Sigmoid colon (tissue), 4 donors: ENCODE measurements around the gene B3GLCT.

Source experiments
- POLR2AphosphoS5 ChIP-seq, 4 donors: sonication (generic); formaldehyde crosslinking; IDR thresholded peaks; one replicate each; pipeline ENCODE4 v1.6.1; 2017; ENCODE audit warnings: antibody characterized with exemption in 4 of 4
- TF ChIP-seq, protein P1 (sequence below), 4 experiments: fragments of 450-650 bp in 3 of 4; fragments of 200-600 bp in 1 of 4; IDR thresholded peaks; one replicate each; pipeline ENCODE4 v1.5.1; 2016 to 2019; ENCODE audit warnings: antibody characterized with exemption in 4 of 4, mild to moderate bottlenecking in 3 of 4, moderate library complexity in 2 of 4

DNA sequence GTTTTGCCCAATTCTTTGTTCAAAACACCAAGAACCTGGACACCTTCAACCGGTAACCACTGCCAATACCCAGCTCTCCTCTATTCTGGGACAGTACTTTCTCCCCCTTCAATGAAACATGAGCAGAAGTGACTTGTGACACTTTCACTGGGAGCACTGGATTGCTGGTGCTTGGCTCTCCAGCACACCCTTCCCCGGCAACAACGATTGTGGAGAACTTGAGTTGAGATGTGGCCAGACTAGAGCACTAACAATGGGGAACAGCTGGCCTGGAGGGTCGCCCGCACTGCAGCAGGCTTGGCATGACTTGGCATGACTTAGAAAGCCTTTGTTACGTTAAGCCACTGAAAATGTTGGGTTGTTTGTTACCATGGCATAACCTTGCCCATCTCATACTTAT lies 7.5 kb upstream of the B3GLCT start:
- TF ChIP-seq, protein P1, sequence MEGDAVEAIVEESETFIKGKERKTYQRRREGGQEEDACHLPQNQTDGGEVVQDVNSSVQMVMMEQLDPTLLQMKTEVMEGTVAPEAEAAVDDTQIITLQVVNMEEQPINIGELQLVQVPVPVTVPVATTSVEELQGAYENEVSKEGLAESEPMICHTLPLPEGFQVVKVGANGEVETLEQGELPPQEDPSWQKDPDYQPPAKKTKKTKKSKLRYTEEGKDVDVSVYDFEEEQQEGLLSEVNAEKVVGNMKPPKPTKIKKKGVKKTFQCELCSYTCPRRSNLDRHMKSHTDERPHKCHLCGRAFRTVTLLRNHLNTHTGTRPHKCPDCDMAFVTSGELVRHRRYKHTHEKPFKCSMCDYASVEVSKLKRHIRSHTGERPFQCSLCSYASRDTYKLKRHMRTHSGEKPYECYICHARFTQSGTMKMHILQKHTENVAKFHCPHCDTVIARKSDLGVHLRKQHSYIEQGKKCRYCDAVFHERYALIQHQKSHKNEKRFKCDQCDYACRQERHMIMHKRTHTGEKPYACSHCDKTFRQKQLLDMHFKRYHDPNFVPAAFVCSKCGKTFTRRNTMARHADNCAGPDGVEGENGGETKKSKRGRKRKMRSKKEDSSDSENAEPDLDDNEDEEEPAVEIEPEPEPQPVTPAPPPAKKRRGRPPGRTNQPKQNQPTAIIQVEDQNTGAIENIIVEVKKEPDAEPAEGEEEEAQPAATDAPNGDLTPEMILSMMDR (IDR thresholded peaks at IDR 0.05): no peak
- no peak for TF ChIP-seq POLR2AphosphoS5 (IDR thresholded peaks at IDR 0.05)
